GM15510 (cell line): ENCODE data around the gene CST9.

Experiments used
- POLR2A ChIP-seq: IDR thresholded peaks from 3 replicates; pipeline ENCODE4 v1.6.1; 2011; ENCODE audit warnings: borderline replicate concordance; ENCODE audit not compliant: insufficient read length; ENCODE audit errors: extremely low read depth

The CST9 gene

GRCh38 chr20:23588434-23589403 lies 17.0 kb downstream of the CST9 start:
- TF ChIP-seq POLR2A: no peak

DNA sequence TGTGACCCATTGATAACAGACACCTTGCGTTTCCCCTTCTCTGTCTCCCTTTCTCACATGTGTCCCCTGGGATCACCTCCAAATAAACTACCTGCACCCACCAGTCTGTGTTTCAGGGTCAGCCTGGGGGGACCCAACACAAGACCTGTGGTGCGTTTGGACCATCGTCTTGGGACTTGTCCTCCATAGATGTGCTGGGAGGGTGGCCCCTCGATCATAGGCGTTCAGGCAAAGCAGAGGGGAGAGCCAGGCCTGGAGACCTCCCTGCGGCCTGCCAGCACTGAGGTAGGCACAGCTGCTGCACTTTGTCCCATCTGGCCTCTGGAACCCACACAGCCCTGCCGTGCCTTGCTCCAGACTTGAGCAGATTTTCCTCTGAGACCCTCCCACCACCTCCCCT lies 18.1 kb downstream of the CST9 start:
- TF ChIP-seq POLR2A: no peak

DNA sequence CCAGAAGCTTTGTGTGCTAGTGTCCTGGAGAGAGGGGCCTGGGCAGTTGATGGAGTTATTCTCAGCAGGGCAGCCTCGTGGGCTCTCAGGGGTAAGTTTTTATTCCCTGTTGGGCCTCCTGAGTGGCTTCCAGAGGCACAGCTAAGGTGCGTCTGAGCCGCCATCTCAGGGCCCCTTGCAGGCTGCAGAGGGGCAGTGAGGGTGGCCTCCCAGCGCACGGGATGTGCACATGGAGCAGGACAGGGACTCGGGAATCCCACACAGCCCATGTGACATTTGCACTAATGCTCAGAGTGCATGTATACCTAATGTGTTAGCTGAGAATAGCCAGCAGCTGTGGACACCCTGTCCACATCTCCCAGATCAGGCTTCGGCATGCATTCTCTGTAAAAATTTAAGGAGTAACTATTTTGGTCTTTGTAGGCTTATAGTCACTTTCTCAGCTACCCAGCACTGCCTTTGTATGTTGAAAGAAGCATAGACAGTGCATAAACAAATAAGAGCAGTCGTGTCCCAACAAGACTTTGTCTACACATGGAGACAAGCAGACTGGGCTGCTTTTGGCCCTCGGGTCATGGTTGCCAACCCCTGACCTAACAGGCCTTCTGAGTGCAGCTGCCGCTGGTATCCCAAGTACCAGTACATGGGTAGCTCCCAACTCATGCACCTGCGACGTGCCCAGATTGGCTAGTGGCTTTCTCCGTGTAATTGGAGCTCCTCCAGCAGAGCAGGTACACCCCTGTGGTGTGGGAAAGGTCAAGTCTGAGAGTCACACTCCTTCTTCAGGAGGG lies 18.8 kb downstream of the CST9 start:
- TF ChIP-seq POLR2A: no peak

DNA sequence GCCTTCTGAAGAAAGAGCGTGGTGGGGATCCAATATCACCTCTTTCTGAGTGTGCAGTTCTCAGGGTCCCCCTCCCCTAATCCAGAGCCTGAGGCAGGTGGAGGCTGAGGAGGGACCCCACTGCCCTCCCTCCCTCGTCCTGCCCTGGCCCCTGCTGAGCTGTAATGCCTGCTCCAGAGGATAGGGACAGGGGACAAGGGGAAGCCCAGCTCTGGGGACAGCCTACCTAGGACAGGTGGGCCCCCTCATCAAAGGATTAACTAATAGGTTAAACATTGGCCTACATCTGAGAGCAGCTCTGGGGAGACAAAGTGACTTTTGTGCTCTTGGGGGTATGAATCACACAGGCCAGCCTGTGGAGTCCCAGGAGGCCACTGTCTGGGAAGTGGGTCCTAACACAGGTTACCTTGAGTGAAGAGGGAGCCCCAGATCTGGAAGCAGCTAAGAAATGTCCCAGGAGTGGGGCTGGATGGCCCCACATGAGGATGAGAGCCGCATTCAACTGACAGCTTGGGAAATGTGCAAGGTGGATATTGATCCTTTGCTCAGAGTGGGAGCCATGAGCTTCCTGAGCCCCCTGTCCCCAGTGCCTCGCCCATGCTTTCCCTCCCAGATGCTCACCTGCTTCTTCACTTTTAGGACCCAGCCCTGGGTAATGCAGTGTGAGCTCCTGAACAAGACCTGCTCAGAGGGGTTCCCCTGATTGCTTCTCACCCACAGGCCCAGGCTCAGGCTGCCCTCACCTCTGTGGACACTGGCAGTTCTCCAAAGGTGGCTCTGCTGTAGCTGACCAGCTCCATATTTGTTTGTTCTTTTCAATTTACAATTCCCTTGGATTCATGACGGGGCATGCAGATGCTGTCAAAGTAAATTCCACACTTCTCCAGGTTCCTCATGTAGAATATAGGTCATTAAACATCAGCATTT lies 19.6 kb downstream of the CST9 start:
- no peak for TF ChIP-seq POLR2A

DNA sequence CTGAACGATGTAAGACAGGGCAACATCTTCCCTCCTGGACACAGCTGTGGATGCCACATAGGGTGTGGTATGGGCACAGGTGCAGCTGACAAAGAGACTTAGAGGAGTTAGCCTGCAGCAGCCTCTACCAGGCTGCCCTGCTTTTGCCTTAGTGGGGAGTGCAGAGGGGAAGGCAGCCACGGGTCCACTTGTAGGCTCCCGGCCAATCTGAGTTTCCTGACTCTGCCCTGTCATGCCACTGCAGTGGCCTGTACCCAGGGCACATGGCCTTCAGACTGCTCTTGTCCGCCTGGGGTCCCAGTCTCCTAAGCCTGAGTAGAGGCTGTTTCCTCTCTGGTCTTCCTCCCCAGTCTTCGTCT lies 20.3 kb downstream of the CST9 start:
- TF ChIP-seq POLR2A: no peak

DNA sequence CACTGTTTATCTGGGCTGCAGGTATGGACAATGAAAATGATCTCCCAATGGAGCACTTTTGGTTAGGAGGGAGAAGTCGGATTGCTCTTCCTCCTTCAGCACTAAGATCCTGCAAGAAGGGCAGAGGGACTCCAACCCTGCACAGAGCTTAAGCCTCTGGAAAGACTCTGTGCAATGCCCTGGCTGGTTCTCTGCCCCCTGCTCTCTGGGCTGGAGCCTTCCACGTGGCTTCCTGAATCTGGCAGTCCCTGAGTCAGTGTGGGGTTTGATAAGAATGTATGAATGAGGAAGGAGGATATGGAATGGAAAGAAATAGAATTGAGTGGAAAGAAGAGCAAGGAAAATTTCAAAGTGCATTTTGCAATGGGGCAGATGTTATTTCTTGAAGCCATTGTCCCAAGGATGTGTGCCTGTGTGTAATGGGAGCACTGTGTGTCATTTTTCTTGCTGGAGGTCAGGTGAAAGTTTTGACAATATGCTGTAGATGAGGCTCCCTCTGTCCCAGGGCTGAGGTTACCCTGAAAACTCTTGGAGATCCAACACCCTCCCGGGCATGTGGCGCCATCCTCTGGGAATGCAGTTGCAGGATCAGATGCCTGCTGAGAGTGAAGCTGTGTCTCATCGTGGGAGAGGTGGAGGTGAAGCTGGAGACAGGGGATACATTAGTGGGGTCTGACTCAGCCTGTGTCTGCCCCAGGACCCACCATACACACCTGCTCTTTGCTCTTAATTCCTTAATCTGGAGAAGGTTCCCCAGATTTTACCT lies 21.1 kb downstream of the CST9 start:
- no peak for TF ChIP-seq POLR2A

DNA sequence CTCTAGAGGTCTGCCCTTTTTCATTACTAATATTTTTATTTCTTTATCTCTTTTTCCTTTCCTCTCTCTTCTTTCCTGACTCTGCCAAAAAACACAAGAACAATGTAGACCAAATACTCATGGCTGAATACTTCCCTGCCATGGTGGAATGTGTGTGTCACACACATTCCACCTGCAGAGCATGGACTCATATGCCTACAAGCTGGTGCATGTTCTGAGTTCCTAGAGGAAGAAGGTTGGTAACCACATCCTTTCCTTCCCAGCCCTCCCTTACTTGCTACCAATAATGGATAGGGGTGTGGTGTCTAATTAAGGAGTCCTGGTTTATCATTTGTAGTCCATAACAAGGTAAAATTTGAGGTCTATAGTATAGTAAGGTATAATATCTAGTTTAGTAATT lies 22.2 kb downstream of the CST9 start:
- no peak for TF ChIP-seq POLR2A

GRCh38 chr20:23582293-23582692 lies 23.4 kb downstream of the CST9 start:
- TF ChIP-seq POLR2A: no peak

DNA sequence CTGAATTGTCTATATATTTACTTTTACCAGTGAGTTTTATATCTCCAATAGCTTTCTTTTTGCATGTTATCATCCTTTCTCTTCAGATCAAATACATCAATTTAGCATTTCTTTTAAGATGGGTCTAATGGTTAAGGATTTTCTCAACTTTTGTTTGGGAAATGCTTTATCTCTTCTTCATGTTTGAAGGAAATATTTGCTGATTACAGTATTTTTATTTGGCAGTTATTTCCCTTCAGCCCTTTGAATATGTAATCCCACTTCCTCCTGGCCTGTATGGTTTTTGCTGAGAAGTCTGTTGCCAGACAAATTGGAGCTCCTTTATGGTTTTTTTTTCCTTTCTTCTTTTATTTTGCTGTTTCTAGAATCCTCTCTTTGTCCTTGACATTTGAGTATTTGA lies 30.7 kb downstream of the CST9 start:
- no peak for TF ChIP-seq POLR2A

DNA sequence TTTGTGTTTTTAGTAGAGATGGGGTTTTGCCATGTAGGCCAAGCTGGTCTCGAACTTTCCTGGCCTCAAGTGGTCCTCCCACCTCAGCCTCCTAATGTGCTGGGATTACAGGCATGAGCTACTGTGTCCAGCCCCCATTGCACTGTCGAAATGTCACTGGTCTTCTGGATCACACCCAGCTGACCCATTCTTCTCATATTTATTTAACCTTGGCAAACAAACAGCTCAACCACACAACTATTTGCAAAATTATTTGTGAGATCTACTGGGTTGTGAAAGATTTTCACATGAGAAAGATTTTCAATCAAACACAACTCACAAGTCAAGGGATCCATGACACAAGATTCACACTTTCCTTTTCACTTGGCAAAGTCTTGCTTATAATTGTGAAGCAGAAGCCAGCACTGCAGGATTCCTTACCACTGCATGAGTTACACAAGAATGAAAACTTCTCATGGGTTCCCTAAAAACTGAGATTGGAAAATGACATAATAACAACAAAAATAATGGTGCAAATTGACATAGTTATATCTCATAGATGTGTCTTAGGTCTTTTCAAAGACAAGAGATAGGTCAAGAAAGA lies 35.4 kb downstream of the CST9 start:
- TF ChIP-seq POLR2A: no peak

DNA sequence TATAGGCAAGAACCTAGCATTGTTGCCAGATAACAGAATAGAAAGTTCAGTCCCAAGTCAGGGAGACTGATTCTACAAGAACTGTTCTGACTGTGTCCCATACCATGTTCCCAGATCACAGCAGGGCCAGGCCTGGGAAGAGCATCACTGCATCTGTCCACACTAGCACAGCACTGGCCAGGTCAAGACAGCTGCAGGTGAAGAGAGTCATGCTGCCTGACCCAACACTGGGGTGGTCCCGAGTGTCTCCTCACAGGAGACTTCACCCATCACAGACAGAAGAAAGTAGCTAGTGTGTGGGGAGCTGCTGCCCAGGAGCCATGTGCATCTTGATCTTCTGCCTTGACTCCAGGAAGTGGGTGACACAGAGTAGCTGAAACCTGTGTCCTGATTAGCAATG lies 36.1 kb downstream of the CST9 start:
- no peak for TF ChIP-seq POLR2A

DNA sequence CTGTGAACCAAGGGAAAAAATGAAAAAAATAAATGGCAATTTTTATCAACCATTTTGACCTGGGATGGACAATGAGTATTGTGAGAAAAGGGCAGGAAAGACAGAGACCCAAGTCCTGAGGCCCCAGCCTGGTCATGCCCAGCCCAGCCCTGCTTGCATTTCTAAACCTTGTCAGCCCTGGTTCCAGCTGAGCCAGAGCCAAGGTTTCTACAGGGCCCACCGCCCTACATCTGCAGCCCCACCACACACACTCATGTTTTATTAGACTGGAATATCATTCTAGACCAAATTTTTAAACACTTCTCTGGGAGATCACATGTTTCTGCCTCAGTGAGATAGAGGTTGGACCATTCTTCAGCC lies 36.8 kb downstream of the CST9 start:
- no peak for TF ChIP-seq POLR2A

- TF ChIP-seq POLR2A: no peak
These were observed 37.3 kb downstream of the CST9 start, which contains the start of gene CST9L for GRCh38 chr20:23568320-23568970. CST9L (minus strand) TSS chr20:23568484; CDS start chr20:23568450, 34 bp downstream.

GRCh38 chr20:23566199-23566932 lies 39.4 kb downstream of the CST9 start:
- TF ChIP-seq POLR2A: no peak
